Left renal pelvis (tissue), 4 donors: ENCODE measurements around the gene EXOC3L2. TPM values are rescaled to one million over a fixed set of nuclear protein-coding genes. Genes with fewer than 3 reads are reported as not detected.
"Not testable (repeated sequence)": the region's sequence is repeated elsewhere in the genome, so short reads cannot be mapped to it uniquely, and the experiment has no call there.

Experiments used
- DNase-seq, 4 donors: peaks; one replicate each; pipeline ENCODE4 v3.0.0-alpha.2; 2013; ENCODE audit warnings: low read depth in 4 of 4, low spot score in 3 of 4
- polyA plus RNA-seq, 4 donors: library from polyadenylated mRNA; unstranded; fragments of 120-200 nt; gene quantifications; one replicate each; pipeline ENCODE4 v1.2.1, GENCODE V29; 2013; ENCODE audit not compliant: insufficient read length in 4 of 4

EXOC3L2 gene
- polyA plus RNA-seq, 4 donors: 4.4 to 10.7 (median 7.1) TPM

DNA sequence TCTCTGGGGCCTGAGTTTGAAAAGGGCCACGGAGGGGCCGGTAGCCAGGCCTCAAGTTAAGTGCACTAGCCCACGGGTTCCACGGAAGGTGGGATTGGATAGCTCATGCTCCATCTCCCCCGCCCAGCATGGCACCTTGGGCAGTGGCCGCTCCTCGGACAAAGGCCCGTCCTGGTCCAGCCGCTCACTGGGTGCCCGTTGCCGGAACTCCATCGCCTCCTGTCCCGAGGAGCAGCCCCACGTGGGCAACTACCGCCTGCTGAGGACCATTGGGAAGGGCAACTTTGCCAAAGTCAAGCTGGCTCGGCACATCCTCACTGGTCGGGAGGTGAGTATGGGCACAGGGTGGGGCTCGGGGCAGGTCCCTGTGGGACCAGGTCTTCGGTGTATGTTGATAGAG lies 13.7 kb upstream of the EXOC3L2 start:
- DNase-seq: no peak

DNA sequence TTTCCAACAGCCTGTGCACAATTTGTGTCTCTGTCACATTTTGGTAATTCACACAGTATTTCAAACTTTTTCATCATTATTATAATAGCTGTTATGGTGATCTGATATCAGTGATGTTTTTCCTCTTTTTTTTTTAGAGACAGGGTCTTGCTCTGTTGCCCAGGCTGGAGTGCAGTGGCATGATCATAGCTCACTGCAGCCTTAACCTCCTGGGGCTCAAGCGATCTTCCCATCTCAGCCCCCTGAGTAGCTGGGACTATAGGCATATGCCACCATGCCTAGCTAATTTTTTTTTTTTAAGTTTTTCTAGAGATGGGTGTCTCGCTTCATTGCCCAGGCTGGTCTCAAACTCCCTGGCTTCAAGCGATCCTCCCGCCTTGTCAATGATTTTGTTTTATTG lies 11.6 kb upstream of the EXOC3L2 start:
- no peak for DNase-seq

- DNase-seq: no peak
Measured at GRCh38 chr19:45255611-45256157, 10.5 kb upstream of the EXOC3L2 start.

DNA sequence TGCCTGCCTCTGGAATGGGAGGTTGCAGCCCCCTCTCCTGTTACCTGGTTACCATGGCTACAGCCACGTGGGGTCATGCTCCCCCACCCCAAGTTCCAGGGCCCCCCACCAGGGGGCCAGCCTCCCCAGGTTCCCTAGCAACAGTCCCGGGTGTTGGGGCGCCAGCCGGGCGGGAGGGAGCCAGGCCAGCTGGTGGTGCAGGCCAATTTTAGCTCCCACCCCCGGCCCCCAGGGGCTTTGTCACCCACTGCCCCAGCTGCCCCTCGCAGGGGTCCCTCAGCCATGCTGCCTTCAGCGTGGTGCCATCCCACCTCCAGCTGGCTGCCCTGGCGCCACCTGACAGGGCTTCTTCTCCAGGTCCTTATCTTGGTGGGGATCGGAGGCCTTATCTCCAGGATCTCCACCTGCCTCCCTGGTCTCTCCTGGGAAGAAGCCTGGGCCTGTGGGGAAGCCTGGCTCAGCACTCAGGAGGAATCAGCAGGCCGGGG lies 8.9 kb upstream of the EXOC3L2 start:
- DNase-seq: no peak

DNA sequence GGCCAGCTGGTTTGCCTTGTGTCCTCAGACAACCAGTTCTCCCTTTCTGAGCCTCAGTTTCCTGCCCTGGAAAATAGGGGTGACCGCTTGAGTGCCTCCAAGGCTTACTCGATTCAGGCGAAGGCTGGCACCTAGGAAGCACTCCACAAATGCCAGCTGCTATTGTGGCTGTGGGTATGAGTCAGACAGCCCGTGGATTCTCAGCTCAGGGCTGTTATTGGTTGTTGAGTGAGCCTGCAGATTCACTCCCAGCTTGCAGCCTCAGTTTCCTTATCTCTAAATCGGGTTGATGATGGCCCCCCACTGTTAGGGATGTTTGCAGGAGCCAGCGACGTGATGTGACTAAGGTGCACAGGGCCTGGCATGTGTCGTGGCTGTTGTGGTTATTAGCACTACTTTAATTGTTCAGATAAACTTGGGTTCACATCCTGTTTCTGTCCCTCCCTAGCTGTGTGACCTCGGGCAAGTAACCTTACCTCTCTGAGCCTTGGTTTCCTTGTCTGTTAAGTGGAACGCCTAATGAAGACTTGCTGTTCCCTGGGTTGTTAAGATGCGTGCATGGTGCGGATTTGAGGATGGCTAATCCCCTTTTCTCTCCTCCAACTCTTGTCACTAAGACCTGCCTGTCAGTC lies 8.3 kb upstream of the EXOC3L2 start:
- DNase-seq: no peak

DNA sequence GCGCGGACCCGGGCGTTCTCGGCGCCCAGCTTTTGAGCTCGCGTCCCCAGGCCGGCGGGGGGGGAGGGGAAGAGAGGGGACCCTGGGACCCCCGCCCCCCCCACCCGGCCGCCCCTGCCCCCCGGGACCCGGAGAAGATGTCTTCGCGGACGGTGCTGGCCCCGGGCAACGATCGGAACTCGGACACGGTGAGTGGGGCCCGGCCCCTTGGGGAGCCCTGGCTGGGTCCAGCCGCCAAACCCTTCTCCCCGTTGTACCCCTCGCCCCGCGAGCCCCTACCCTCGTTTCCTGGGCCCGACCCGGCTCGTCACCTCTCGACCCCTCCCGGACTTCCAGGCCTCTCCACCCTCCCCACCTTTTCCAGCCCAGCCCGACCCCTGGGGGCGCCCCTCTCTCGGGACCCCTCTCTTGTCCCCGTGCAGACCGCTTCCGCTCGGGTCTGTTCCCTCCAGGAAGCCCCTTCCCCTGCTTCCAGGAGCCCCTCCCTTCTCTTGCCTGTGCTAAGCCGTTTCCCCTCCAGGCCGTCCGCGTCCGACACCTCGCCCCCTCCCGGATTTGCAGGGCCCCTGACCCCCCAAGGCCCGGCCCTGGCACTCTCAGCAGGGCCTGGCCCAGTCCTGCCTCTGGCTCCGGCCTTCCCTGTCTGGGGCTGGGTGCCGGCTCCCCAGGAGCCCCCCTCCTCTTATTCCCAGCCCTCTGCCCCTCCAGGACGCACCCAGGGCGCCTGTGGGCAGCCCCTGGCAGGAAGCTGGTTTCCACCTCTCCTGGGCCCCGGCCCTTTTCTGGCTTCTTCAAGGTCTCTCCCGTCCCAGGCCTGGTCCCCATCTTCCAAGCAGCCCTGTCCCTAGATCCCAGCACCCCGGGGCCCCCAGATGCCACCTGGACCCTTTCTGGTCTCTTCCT lies 6.5 kb upstream of the EXOC3L2 start:
- DNase-seq: no peak

GRCh38 chr19:45250832-45251451 lies 5.7 kb upstream of the EXOC3L2 start, which contains the start of gene MARK4:
Gene MARK4, plus strand, starts transcription at chr19:45251271. Its CDS starts 318 bp downstream, at chr19:45251589.
- DNase-seq: no peak

DNA sequence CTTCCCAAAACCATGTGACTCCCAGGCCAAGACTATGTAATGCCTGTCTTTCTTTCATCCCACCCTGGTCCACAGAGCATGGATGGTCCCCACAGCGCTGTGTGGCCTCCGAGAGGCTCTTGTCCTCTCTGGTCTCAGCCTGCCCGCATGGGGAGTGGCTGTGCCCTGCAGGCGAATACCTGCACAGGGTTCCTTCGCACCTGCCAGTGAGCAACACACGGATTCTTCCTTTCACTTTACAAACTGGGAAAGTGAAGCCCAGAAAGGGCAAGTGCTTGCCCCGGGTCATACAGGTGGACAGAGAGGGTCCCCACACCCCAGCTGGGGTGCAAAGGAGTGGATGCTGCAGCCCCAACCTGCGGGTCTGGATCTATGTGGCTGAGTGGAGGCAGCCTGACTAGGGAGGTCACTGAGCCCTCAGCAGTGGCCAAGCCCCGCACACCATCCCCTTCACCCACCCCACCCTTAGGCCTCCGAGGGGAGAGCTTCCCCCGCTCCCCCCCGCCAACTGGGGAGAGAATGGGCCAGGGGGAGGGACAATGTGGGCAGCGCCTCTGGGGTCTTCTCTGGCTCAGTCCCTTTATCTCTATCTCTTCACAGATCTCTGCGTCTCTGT lies 5.1 kb upstream of the EXOC3L2 start:
- no peak for DNase-seq

- DNase-seq: no peak
Measured at GRCh38 chr19:45249261-45250033, 4.2 kb upstream of the EXOC3L2 start.

DNA sequence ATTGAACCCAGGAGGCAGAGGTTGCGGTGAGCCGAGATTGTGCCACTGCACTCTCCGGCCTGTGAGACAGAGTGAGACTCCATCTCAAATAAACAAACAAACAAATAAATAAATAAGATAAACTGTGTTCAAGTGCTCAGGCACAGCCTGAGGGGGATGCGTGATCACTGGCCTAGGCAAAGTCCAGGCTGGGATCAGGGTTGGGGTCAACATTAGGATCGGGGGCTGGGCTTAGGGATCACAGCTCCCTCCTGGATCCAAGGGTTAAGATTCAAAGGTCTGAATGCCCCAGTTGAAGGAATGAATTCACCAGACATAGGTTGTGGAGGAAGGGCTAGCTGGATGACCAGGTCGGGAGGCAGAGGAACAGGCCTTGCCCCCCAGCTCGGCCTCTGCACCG lies 1.9 kb upstream of the EXOC3L2 start:
- no peak for DNase-seq

GRCh38 chr19:45245826-45246225 lies 619 bp upstream of the EXOC3L2 start:
- DNase-seq: no peak

DNA sequence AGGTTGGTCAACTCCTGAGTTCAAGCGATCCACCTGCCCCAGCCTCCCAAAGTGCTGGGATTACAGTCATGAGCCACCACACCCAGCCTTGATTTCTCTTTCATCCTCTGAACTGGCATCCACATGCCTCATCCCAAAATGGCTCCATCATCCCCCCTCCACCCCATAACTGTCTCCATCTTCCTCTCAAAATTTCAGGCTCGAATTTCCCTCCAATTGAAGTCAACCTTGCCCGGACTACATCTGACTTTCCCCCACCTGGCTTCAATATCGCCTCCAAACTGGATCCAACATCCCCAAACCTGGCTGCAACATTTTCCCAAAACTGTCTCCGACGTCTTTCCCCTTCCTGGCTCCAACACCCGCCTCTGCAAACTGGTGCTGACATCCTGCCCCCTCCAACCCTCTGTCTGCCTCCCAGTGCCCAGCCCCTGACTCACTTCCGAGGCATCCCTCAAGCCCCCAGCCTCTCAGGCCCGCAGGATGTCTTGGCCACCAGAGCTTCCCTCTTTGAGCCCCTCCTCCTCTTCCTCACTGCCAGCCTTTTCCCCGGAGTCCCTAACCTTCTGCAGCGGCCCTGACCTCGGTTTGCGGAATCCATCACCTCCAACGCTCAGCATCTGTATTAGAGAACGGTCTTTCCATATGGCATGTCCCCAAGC lies 943 bp downstream of the EXOC3L2 start:
- DNase-seq: no peak

DNA sequence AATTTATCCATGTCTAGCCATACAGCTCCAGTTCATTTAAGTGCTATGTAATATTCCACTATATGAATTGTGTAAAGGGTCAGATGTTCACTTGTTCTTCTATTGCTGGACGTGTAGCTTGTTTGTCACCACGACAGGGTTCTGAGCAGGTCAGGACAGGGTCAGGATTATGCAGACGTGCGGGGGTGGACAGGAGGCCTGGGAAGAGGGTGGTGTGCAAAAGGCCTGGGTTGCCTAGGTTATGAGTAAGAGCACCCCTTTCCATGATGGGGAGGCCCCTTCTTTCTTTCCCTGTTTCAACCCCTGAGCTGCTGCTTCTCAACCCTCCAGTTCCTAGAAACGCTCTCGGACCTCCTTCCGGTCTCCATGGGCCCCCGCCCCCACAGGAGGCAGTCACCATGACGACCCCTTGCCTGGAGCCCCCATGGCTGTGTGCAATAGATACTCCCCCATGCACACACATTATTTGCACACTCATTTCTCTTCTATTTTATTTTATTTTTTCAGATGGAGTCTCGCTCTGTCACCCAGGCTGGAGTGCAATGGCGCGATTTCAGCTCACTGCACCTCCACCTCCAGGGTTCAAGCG lies 2.0 kb downstream of the EXOC3L2 start:
- no peak for DNase-seq

DNA sequence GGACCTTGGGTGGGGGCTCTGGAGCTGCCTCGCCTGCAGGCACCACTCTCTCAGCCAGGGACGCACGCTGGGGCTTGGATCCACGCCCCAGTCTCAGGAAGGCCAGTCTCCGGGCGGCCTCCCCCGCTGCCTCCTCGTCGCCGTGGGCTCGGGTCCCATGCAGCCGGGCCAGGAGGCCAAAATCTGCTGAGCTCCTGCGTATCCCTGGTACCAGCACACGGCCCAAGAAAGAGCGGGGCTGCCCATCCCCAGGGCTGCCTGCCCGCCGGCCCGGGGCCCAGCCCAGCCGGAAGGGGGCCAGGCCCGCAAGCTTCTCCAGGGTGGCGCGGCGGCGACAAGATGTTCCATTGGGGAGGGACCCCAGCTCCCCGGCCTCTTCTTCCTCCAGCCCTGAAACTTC lies 6.7 kb downstream of the EXOC3L2 start:
- DNase-seq: no peak

DNA sequence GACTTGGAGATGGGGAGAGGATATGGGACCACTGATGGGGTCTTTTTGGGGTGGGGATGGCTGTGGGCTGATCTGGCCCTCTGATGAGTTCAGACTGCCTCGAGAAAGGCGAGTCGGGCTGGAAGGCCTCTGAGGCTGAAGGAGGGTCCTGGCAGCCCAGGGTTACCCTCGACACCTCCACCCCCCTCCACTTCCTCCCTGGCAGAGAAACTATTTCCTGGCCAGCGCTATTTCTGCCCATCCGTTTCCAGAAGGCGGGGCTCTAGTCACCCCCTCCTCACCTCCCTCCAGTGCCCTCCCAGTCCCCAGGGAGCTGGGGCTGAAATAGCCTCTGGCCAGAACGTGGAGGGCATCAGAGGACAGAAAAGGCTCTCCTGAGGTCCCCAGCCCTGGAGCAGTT lies 9.7 kb downstream of the EXOC3L2 start:
- no peak for DNase-seq

DNA sequence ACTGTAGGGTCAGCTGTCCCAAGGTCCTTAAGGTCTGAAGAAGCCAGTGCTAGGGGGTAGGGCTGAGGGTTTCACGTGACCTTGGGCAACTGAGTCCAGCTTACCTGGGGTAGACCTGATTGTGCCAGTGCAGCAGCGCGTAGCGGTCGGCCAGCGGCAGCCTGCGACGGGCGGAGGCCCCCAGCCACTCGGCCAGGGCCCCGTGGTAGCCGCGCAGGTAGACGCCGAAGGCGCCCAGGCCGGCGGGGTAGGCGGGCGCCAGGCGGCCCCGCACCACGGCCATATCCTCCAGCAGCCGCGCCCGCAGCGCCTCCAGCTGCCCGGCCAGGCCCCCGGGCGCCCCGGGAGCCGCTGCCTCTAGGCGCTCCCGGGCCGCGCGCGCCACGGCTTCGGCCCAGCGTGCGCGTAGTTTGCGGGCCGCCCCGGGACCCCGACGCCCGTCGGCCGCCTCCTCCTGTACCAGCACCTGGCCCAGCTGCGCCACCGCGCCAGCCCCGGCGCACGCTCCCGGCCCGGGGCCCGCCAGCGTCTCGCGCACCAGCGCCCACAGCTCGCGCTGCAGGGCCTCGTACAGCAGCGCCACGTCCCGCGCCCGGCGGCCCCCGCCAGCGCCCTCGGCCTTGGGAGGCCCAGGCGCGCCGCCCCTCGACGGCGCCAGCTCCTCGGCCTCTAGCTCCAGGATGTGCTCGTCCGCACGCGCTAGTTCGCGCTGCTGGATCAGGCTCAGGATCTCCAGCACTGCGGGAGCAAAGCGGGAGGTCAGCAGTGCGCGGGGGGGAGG lies 10.9 kb downstream of the EXOC3L2 start:
- no peak for DNase-seq

GRCh38 chr19:45231891-45232290 lies 13.3 kb downstream of the EXOC3L2 start:
- no peak for DNase-seq

GRCh38 chr19:45229056-45229455 lies 16.2 kb downstream of the EXOC3L2 start:
- not testable (repeated sequence) for DNase-seq
